ENCODE data around the gene ARL15. TPM values are rescaled to one million over a fixed set of nuclear protein-coding genes. Genes with fewer than 3 reads are reported as not detected.

Gene ARL15
- total RNA-seq, 1 experiment from 2014 or later: 0.64 TPM

- in situ Hi-C loops (cut with HindIII; ENCODE audit: low sequenced_read_pairs): no loop called here
These were observed 50.4 kb downstream of the ARL15 start for GRCh38 chr5:54259981-54260380.

GRCh38 chr5:54259090-54259489 is 51.3 kb downstream of the ARL15 start:
- in situ Hi-C loops (cut with HindIII; ENCODE audit: low sequenced_read_pairs): no loop called here
- no peak for DNase-seq (ENCODE audit: low spot score)

More at GRCh38 chr5:54259981-54260380, 50.4 kb downstream of the ARL15 start:
- no peak for DNase-seq (ENCODE audit: low spot score)

- in situ Hi-C loops (cut with HindIII; ENCODE audit: low sequenced_read_pairs): no loop called here
- no peak for DNase-seq (ENCODE audit: low spot score)
These were observed 52.8 kb downstream of the ARL15 start for GRCh38 chr5:54257366-54258118.

- DNase-seq (ENCODE audit: low spot score): no peak
- in situ Hi-C loops (cut with HindIII; ENCODE audit: low sequenced_read_pairs): no loop called here
These were observed 55.7 kb downstream of the ARL15 start for GRCh38 chr5:54254482-54255198.

DNA sequence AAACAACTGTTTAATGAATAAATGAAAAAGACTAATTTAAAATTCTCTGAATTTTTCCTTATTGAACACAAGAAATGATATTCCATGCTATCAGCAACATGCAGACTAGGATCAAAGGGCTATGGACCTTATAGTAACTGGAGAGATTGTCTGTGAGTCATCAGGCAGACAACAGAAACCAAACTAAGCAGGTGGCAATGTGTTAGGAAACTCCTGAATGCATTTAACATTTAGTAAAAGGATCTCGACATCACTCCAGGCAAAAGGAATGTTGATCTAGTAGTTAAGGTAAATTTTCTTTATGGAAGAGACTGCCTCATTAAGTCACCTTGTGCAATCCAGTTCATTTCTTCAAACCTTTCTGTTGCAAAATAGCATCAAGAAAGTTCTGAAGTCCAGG is 58.4 kb downstream of the ARL15 start:
- DNase-seq (ENCODE audit: low spot score): no peak
- in situ Hi-C loops (cut with HindIII; ENCODE audit: low sequenced_read_pairs): no loop called here

GRCh38 chr5:54249210-54250028 is 61.0 kb downstream of the ARL15 start:
- peak; percentile 13 for DNase-seq (ENCODE audit: low spot score)
- in situ Hi-C loops (cut with HindIII; ENCODE audit: low sequenced_read_pairs): no loop called here

- DNase-seq (ENCODE audit: low spot score): no peak
- in situ Hi-C loops (cut with HindIII; ENCODE audit: low sequenced_read_pairs): no loop called here
These were observed 63.1 kb downstream of the ARL15 start for GRCh38 chr5:54247226-54247625.

DNA sequence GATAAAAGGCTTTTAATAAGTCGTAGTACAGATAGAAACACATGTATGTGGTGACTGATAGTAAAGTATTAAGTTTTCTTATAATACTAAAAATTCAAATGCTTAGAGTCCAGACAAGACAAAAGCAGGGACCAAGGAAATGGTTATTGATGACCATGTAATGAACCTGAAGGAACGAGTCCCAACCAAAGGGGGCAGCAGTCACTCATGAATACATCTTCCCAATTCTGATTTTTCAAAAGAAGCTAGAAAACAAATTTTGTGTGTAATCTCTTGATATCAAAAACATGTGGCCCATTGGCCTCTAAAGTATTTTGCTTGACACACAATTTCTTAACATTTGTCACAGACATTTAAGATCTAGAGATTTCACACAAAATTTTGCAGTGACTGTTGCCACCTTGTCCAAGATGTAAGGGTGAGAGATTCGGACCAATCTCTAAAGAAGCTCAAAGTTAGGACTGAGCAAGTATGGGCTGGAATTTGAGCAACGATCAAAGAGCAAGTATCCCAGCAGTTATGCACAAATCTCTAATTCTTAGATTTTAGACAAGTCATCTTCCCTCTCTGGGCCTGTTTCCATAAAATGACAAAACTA is 66.8 kb downstream of the ARL15 start:
- in situ Hi-C loops (cut with HindIII; ENCODE audit: low sequenced_read_pairs): no loop called here
- peak; percentile 26 for DNase-seq (ENCODE audit: low spot score)

GRCh38 chr5:54242297-54242696 is 68.1 kb downstream of the ARL15 start:
- in situ Hi-C loops (cut with HindIII; ENCODE audit: low sequenced_read_pairs): no loop called here
- no peak for DNase-seq (ENCODE audit: low spot score)

- in situ Hi-C loops (cut with HindIII; ENCODE audit: low sequenced_read_pairs): no loop called here
- peak; percentile 22 for DNase-seq (ENCODE audit: low spot score)
These were observed 76.0 kb downstream of the ARL15 start for GRCh38 chr5:54234304-54234933.

- in situ Hi-C loops (cut with HindIII; ENCODE audit: low sequenced_read_pairs): no loop called here
- DNase-seq (ENCODE audit: low spot score): no peak
These were observed 79.3 kb downstream of the ARL15 start for GRCh38 chr5:54230936-54231685.

- peak; percentile 61 for DNase-seq (ENCODE audit: low spot score)
- in situ Hi-C loops (cut with HindIII; ENCODE audit: low sequenced_read_pairs): no loop called here
These were observed 81.2 kb downstream of the ARL15 start for GRCh38 chr5:54229041-54229780.

GRCh38 chr5:54227759-54228158 is 82.6 kb downstream of the ARL15 start:
- in situ Hi-C loops (cut with HindIII; ENCODE audit: low sequenced_read_pairs): no loop called here
- DNase-seq (ENCODE audit: low spot score): no peak

GRCh38 chr5:54227109-54227508 is 83.3 kb downstream of the ARL15 start:
- DNase-seq (ENCODE audit: low spot score): no peak
- in situ Hi-C loops (cut with HindIII; ENCODE audit: low sequenced_read_pairs): no loop called here

- in situ Hi-C loops (cut with HindIII; ENCODE audit: low sequenced_read_pairs): no loop called here
- no peak for DNase-seq (ENCODE audit: low spot score)
These were observed 84.2 kb downstream of the ARL15 start for GRCh38 chr5:54226215-54226614.

- no peak for DNase-seq (ENCODE audit: low spot score)
- in situ Hi-C loops (cut with HindIII; ENCODE audit: low sequenced_read_pairs): no loop called here
These were observed 86.1 kb downstream of the ARL15 start for GRCh38 chr5:54224103-54224826.

- no peak for DNase-seq (ENCODE audit: low spot score)
- in situ Hi-C loops (cut with HindIII; ENCODE audit: low sequenced_read_pairs): no loop called here
These were observed 88.0 kb downstream of the ARL15 start for GRCh38 chr5:54222336-54222735.

Measured in G401 (cell line).